Measurements from ENCODE around the gene MRPL37.

- TF ChIP-seq CTCF (IDR thresholded peaks at IDR 0.05) (no peak), POLR2A (IDR thresholded peaks at IDR 0.05) (no peak)
These were observed 66.2 kb downstream of the MRPL37 start for GRCh38 chr1:54266195-54266594.

Data from adrenal gland (tissue), 5 donors.